H1 (cell line): Measurements from ENCODE around the gene DAP.

ENCODE experiments used
- ASH2L ChIP-seq: fragments of 200-600, 300-600 bp; sonication (generic); IDR thresholded peaks from one replicate; pipeline ENCODE4 v1.7.1; 2017; ENCODE audit warnings: low read length
- BACH1 ChIP-seq: IDR thresholded peaks from 2 replicates; pipeline ENCODE4 v1.6.1; 2012; ENCODE audit warnings: low read length, improper control_type of control experiment
- CBX8 ChIP-seq: fragments of 300-800, 300-1000 bp; sonication (generic); IDR thresholded peaks from 2 replicates; pipeline ENCODE4 v1.7.1; 2016; ENCODE audit warnings: low read depth, low read length, borderline replicate concordance
- CTCF ChIP-seq, 3 experiments: IDR thresholded peaks; 1 replicate in 2 of 3; 2 replicates in 1 of 3; pipeline versions ENCODE4 v1.5.1 to v1.6.1; 2011; ENCODE audit warnings: low read length in 3 of 3, mild to moderate bottlenecking in 3 of 3, inconsistent platforms in 2 of 3, low read depth in 1 of 3, moderate library complexity in 1 of 3; ENCODE audit not compliant: insufficient read depth in 1 of 3; ENCODE audit errors: control extremely low read depth in 1 of 3
- GTF2F1 ChIP-seq: IDR thresholded peaks from 2 replicates; pipeline ENCODE4 v1.6.1; 2012; ENCODE audit warnings: low read depth, low read length, improper control_type of control experiment, borderline replicate concordance
- NANOG ChIP-seq: IDR thresholded peaks from 2 replicates; pipeline ENCODE4 v1.6.1; 2011; ENCODE audit warnings: low read length, low read depth, mild to moderate bottlenecking, inconsistent platforms; ENCODE audit not compliant: insufficient read depth, poor library complexity, severe bottlenecking
- POLR2A ChIP-seq, 2 experiments: IDR thresholded peaks; 1 replicate in 1 of 2; 2 replicates in 1 of 2; pipeline ENCODE4 v1.6.1; 2011; ENCODE audit warnings: low read depth in 2 of 2, low read length in 2 of 2, mild to moderate bottlenecking in 2 of 2; ENCODE audit errors: control extremely low read depth in 1 of 2
- POLR2AphosphoS5 ChIP-seq: IDR thresholded peaks from 2 replicates; pipeline ENCODE4 v1.6.1; 2011; ENCODE audit warnings: low read depth, low read length
- POU5F1 ChIP-seq: IDR thresholded peaks from 2 replicates; pipeline ENCODE4 v1.6.1; 2011; ENCODE audit warnings: low read depth, mild to moderate bottlenecking, low read length, moderate library complexity
- SIN3A ChIP-seq, 2 experiments: IDR thresholded peaks in 1 of 2; conservative IDR thresholded peaks in 1 of 2; 2 replicates each; pipeline ENCODE4 v1.6.1; 2011 to 2012; ENCODE audit warnings: low read length in 2 of 2, improper control_type of control experiment in 1 of 2, low read depth in 1 of 2, mild to moderate bottlenecking in 1 of 2
- SP2 ChIP-seq: IDR thresholded peaks from 2 replicates; pipeline ENCODE4 v1.6.1; 2012; ENCODE audit warnings: mild to moderate bottlenecking, low read length, inconsistent platforms
- SUZ12 ChIP-seq: fragments of 200-600 bp; sonication (generic); IDR thresholded peaks from 2 replicates; pipeline ENCODE4 v1.6.1; 2012; ENCODE audit warnings: mild to moderate bottlenecking, inconsistent platforms, low read length, moderate library complexity, mixed read lengths
- TEAD4 ChIP-seq: IDR thresholded peaks from 2 replicates; pipeline ENCODE4 v1.6.1; 2012; ENCODE audit warnings: low read depth, low read length, inconsistent platforms, mixed read lengths
- ZNF274 ChIP-seq: IDR thresholded peaks from 2 replicates; pipeline ENCODE4 v1.7.0; 2012; ENCODE audit warnings: low read length, borderline replicate concordance; ENCODE audit errors: extremely low read depth

- TF ChIP-seq CTCF (IDR thresholded peaks at IDR 0.05; ENCODE audit: control extremely low read depth in 1 of 3, insufficient read depth in 1 of 3, low read depth in 1 of 3, low read length in 3 of 3) (no peak), NANOG (no peak), SUZ12 (no peak), ASH2L (no peak), TEAD4 (no peak), ZNF274 (no peak), SP2 (no peak), BACH1 (no peak), POLR2AphosphoS5 (no peak), CBX8 (no peak), GTF2F1 (no peak), POLR2A (IDR thresholded peaks at IDR 0.05; ENCODE audit: control extremely low read depth in 1 of 2, low read depth in 2 of 2, low read length in 2 of 2) (no peak), POU5F1 (no peak), SIN3A (conservative IDR thresholded peaks at IDR 0.05 in 1 of 2, IDR thresholded peaks at IDR 0.05 in 1 of 2; ENCODE audit: low read depth in 1 of 2, low read length in 2 of 2) (no peak)
Measured at GRCh38 chr5:10757043-10757442, 4.0 kb downstream of the DAP start.
